Measurements from ENCODE around the gene LSAMP.

GRCh38 chr3:116469546-116469945 is 24.3 kb upstream of the LSAMP start:
- TF ChIP-seq CTCF (IDR thresholded peaks at IDR 0.05; ENCODE audit: insufficient read depth, low read depth, low read length) (no peak), EZH2 (IDR thresholded peaks at IDR 0.05; ENCODE audit: insufficient read depth, low read length) (no peak)

Measured in astrocyte (in vitro differentiated cells and primary cell).